ENCODE data around the gene PITPNM3. TPM values are rescaled to one million over a fixed set of nuclear protein-coding genes. Genes with fewer than 3 reads are reported as not detected.

PITPNM3 gene
- total RNA-seq, 1 donor from 2014 or later: 2.8 TPM

- peaks cover 14% of the 10 kb centered on the region for H3K4me1 Mint-ChIP-seq (ENCODE audit: low read depth)
- H3K36me3 Mint-ChIP-seq (ENCODE audit: insufficient read depth): no peaks in the 10 kb centered on the region
- no peak for DNase-seq (ENCODE audit: low spot score, unreplicated experiment)
- peaks cover under 1% of the 10 kb centered on the region for H3K27me3 Mint-ChIP-seq
- H3K27ac Mint-ChIP-seq: no peak overlapping the region
- no peaks in the 10 kb centered on the region for H3K9me3 Mint-ChIP-seq (ENCODE audit: low read depth)
- H3K4me3 Mint-ChIP-seq (ENCODE audit: low read depth): no peak overlapping the region
- no peak for TF ChIP-seq CTCF (IDR thresholded peaks at IDR 0.05; ENCODE audit: unreplicated experiment)
Observed at GRCh38 chr17:6509031-6509771, 47.2 kb downstream of the PITPNM3 start.

- peaks cover 3% of the 10 kb centered on the region for H3K27me3 Mint-ChIP-seq
- no peak for DNase-seq (ENCODE audit: low spot score, unreplicated experiment)
- H3K36me3 Mint-ChIP-seq (ENCODE audit: insufficient read depth): no peaks in the 10 kb centered on the region
- no peak for TF ChIP-seq CTCF (IDR thresholded peaks at IDR 0.05; ENCODE audit: unreplicated experiment)
- H3K27ac Mint-ChIP-seq: no peak overlapping the region
- no peak overlapping the region for H3K4me3 Mint-ChIP-seq (ENCODE audit: low read depth)
- H3K9me3 Mint-ChIP-seq (ENCODE audit: low read depth): no peaks in the 10 kb centered on the region
- peaks cover 13% of the 10 kb centered on the region for H3K4me1 Mint-ChIP-seq (ENCODE audit: low read depth)
Observed at GRCh38 chr17:6508519-6509030, 47.8 kb downstream of the PITPNM3 start.

GRCh38 chr17:6508016-6508415 is 48.3 kb downstream of the PITPNM3 start:
- Mint-ChIP-seq H3K27ac (no peak overlapping the region), H3K4me3 (ENCODE audit: low read depth) (no peak overlapping the region)

GRCh38 chr17:6507535-6507934 is 48.8 kb downstream of the PITPNM3 start:
- H3K4me3 Mint-ChIP-seq (ENCODE audit: low read depth): no peak overlapping the region
- peaks cover 3% of the 10 kb centered on the region for H3K27me3 Mint-ChIP-seq
- no peaks in the 10 kb centered on the region for H3K9me3 Mint-ChIP-seq (ENCODE audit: low read depth)
- no peak for TF ChIP-seq CTCF (IDR thresholded peaks at IDR 0.05; ENCODE audit: unreplicated experiment)
- no peak for DNase-seq (ENCODE audit: low spot score, unreplicated experiment)
- peaks cover 5% of the 10 kb centered on the region for H3K4me1 Mint-ChIP-seq (ENCODE audit: low read depth)
- no peaks in the 10 kb centered on the region for H3K36me3 Mint-ChIP-seq (ENCODE audit: insufficient read depth)
- H3K27ac Mint-ChIP-seq: no peak overlapping the region

More at GRCh38 chr17:6508016-6508415, 48.3 kb downstream of the PITPNM3 start:
- no peaks in the 10 kb centered on the region for H3K36me3 Mint-ChIP-seq (ENCODE audit: insufficient read depth)
- H3K4me1 Mint-ChIP-seq (ENCODE audit: low read depth): peaks cover 10% of the 10 kb centered on the region
- TF ChIP-seq CTCF (IDR thresholded peaks at IDR 0.05; ENCODE audit: unreplicated experiment): no peak
- DNase-seq (ENCODE audit: low spot score, unreplicated experiment): no peak
- H3K27me3 Mint-ChIP-seq: peaks cover 3% of the 10 kb centered on the region
- no peaks in the 10 kb centered on the region for H3K9me3 Mint-ChIP-seq (ENCODE audit: low read depth)

GRCh38 chr17:6506679-6507231 is 49.6 kb downstream of the PITPNM3 start:
- no peaks in the 10 kb centered on the region for H3K36me3 Mint-ChIP-seq (ENCODE audit: insufficient read depth)
- no peaks in the 10 kb centered on the region for H3K4me1 Mint-ChIP-seq (ENCODE audit: low read depth)
- no peak overlapping the region for H3K4me3 Mint-ChIP-seq (ENCODE audit: low read depth)
- H3K9me3 Mint-ChIP-seq (ENCODE audit: low read depth): no peaks in the 10 kb centered on the region
- no peak overlapping the region for H3K27ac Mint-ChIP-seq
- TF ChIP-seq CTCF (IDR thresholded peaks at IDR 0.05; ENCODE audit: unreplicated experiment): no peak
- peaks cover 3% of the 10 kb centered on the region for H3K27me3 Mint-ChIP-seq
- no peak for DNase-seq (ENCODE audit: low spot score, unreplicated experiment)
